Prostate gland (tissue), 2 donors: ENCODE measurements around the gene ELMO3.

ENCODE experiments used
- CTCF ChIP-seq, 4 experiments: fragments of 200-600 bp in 2 of 4; fragments of 450-650 bp in 2 of 4; sonication (generic) in 2 of 4; IDR thresholded peaks; 1 replicate in 3 of 4; 2 replicates in 1 of 4; pipeline ENCODE4 v1.5.1; 2016 to 2019; ENCODE audit warnings: antibody characterized with exemption in 4 of 4, mild to moderate bottlenecking in 2 of 4, moderate library complexity in 2 of 4
- POLR2A ChIP-seq: fragments of 450-650 bp; IDR thresholded peaks from one replicate; pipeline ENCODE4 v1.6.1; 2016; ENCODE audit warnings: antibody characterized with exemption, mild to moderate bottlenecking
- POLR2AphosphoS5 ChIP-seq: sonication (generic); formaldehyde crosslinking; IDR thresholded peaks from one replicate; pipeline ENCODE4 v1.6.1; 2017; ENCODE audit warnings: antibody characterized with exemption

GRCh38 chr16:67252609-67253497, 53.9 kb downstream of the ELMO3 start:
- TF ChIP-seq POLR2A, result no peak
- TF ChIP-seq CTCF (IDR thresholded peaks at IDR 0.05), result no peak
- no peak for TF ChIP-seq POLR2AphosphoS5
